ENCODE results near the gene RTTN. TPM values are rescaled to one million over a fixed set of nuclear protein-coding genes. Genes with fewer than 3 reads are reported as not detected.
"Not testable (repeated sequence)": the region's sequence is repeated elsewhere in the genome, so short reads cannot be mapped to it uniquely, and the experiment has no call there.

The RTTN gene
- total RNA-seq, 4 donors from 2014 or later = 10.8 to 58.1 (median 22.4) TPM

DNA sequence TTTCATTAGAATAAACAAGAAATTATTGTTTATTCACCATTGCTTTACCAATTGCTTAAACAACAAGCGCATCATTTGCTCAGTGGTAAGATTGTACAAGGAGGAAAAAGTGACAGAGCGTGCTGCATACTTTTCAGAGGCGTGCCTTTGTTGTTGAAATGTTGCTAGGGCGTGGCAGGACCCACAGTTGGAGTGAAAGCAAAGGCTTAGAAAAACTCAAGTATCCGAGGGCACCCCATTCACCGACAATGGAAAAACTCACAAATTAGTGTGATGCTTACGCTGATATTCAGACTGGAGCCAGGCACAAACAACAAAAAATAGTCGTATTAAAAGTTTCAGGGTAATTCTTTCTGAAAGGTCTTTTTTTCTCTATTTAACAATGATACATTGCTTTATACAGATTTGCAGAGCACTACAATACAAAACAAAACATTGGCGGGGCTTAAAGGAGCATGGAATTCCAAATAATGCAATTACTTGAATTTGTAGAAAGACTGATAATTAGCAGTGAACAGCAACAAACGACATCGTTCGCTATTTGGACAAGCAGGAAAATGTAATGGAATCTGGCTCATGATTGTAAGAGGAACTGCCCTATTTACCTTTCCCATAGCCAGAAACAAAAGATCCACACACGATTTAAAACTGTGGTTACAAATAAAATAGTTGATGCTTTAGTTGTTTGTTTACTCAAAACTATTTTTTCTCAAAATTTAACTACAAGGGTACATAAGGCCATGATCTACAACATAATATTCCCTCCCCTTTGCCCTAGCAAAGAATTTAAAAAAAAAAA is 37.8 kb upstream of the RTTN start:
- no peak overlapping the region for H3K27ac ChIP-seq
- no peaks in the 10 kb centered on the region for H3K36me3 ChIP-seq
- no peak for DNase-seq
- TF ChIP-seq, protein P1, sequence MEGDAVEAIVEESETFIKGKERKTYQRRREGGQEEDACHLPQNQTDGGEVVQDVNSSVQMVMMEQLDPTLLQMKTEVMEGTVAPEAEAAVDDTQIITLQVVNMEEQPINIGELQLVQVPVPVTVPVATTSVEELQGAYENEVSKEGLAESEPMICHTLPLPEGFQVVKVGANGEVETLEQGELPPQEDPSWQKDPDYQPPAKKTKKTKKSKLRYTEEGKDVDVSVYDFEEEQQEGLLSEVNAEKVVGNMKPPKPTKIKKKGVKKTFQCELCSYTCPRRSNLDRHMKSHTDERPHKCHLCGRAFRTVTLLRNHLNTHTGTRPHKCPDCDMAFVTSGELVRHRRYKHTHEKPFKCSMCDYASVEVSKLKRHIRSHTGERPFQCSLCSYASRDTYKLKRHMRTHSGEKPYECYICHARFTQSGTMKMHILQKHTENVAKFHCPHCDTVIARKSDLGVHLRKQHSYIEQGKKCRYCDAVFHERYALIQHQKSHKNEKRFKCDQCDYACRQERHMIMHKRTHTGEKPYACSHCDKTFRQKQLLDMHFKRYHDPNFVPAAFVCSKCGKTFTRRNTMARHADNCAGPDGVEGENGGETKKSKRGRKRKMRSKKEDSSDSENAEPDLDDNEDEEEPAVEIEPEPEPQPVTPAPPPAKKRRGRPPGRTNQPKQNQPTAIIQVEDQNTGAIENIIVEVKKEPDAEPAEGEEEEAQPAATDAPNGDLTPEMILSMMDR (IDR thresholded peaks at IDR 0.05) = no peak
- TF ChIP-seq POLR2A (IDR thresholded peaks at IDR 0.05) = no peak
- intact Hi-C loops (cut with DNase I; ENCODE audit: low total_unique reads) = no loop called here
- no peak overlapping the region for H3K4me3 ChIP-seq
- H3K27me3 ChIP-seq = no peaks in the 10 kb centered on the region
- H3K4me1 ChIP-seq = no peaks in the 10 kb centered on the region
- no peaks in the 10 kb centered on the region for H3K9me3 ChIP-seq

- H3K27me3 ChIP-seq; H3K4me3 ChIP-seq; H3K27ac ChIP-seq; H3K36me3 ChIP-seq; H3K4me1 ChIP-seq; intact Hi-C loops (cut with DNase I; ENCODE audit: low total_unique reads); DNase-seq; H3K9me3 ChIP-seq: not testable (repeated sequence)
Observed at GRCh38 chr18:70236921-70237320, 31.4 kb upstream of the RTTN start.

DNA sequence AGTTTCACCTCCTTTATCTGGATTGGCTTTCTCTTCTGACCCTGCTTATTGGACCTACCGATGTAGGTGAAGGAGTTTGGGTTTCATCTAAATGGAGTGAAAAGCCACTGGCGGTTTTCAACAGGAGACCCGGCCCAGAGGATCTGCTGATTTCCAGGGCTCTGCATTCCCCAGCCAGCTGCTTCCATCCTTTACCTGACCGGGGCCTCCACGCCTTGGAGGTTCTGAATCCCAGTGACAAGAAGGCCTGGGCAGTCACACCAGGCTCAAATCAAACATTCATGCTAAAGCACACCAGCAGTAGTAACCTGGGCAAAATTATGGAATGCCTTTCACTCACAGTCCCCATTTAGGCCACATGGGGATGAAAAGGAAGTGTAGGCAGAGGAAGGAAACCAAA is 30.0 kb upstream of the RTTN start:
- Histone ChIP-seq H3K36me3 (no peaks in the 10 kb centered on the region), H3K27me3 (no peaks in the 10 kb centered on the region), H3K4me1 (no peaks in the 10 kb centered on the region), H3K27ac (peak overlapping the region in 1 of 2 donors; percentile 33), H3K4me3 (no peak overlapping the region), H3K9me3 (no peaks in the 10 kb centered on the region)
- no peak for TF ChIP-seq POLR2A (IDR thresholded peaks at IDR 0.05)
- TF ChIP-seq, protein P1 (IDR thresholded peaks at IDR 0.05) = no peak
- no peak for DNase-seq
- intact Hi-C loops (cut with DNase I; ENCODE audit: low total_unique reads) = no loop called here

DNA sequence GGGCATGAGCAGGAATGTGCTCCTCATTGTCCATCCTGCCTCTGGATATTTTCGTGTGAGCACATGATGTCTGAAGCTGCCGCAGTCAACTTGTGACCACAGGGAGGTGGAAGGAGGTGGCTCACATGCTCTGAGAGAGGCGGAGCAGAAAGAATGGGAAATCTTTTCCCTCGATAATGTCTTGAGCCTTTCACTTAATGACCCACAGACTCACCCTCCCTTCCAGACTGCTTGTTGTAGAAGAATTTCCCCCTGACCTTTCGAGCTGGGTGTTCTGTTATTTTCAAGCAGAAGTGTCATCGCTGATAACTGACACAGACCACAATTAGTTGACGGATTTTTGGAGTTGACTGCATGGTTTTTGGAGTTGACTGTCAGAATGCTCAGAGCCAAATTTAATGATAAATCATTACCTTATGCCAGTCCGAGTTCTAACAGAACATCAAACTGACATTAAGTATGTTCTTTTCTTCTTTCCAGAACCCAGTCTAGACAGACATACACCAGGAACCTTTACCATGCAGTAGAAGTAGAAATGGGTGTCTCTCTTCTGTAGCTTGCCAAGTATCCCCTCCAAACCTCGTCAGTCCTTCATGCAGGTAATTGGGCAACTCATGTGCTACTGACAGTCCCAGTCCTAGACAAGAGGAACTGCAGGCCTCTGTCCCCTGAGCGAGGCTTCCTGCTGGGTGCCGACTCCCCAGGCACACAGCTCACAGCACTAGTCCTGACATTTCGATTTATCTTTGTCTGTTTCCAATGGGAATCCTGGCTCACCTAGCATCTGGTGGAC is 29.4 kb upstream of the RTTN start:
- Histone ChIP-seq H3K27ac (peak overlapping the region in 1 of 2 donors; percentile 33), H3K9me3 (no peaks in the 10 kb centered on the region), H3K4me3 (no peak overlapping the region), H3K27me3 (no peaks in the 10 kb centered on the region), H3K36me3 (no peaks in the 10 kb centered on the region), H3K4me1 (no peaks in the 10 kb centered on the region)
- intact Hi-C loops (cut with DNase I; ENCODE audit: low total_unique reads) = no loop called here
- no peak for DNase-seq
- TF ChIP-seq, protein P1 (IDR thresholded peaks at IDR 0.05) = no peak
- TF ChIP-seq POLR2A (IDR thresholded peaks at IDR 0.05) = no peak

DNA sequence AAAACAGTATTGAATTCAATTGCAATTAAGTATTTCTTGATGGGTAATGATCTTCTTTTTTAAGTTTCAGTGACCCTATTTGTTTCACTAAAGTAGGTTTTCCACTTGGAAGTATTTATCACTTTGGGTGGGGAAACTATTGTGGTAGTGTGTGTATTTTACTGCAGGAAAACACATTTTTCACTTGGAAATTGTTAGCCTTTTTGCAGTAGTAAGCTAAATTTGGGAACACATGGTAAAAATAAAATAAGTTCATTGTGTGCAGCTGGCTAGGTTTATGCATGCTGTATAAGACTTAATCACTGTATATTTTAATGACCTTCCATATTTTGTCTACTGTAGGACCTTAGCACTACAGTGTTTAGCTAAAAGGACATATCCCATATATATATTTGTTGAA is 28.5 kb upstream of the RTTN start:
- peak overlapping the region in 1 of 2 donors; percentile 27 for H3K27ac ChIP-seq
- H3K4me1 ChIP-seq = no peaks in the 10 kb centered on the region
- no peak for TF ChIP-seq POLR2A (IDR thresholded peaks at IDR 0.05)
- no peak for DNase-seq
- H3K9me3 ChIP-seq = no peaks in the 10 kb centered on the region
- no peak overlapping the region for H3K4me3 ChIP-seq
- H3K36me3 ChIP-seq = no peaks in the 10 kb centered on the region
- intact Hi-C loops (cut with DNase I; ENCODE audit: low total_unique reads) = no loop called here
- H3K27me3 ChIP-seq = no peaks in the 10 kb centered on the region

GRCh38 chr18:70232261-70232660 is 26.8 kb upstream of the RTTN start:
- DNase-seq = no peak
- Histone ChIP-seq H3K4me3 (no peak overlapping the region), H3K9me3 (peaks cover 0 to 3% of the 10 kb centered on the region in 2 donors), H3K4me1 (no peaks in the 10 kb centered on the region), H3K27ac (no peak overlapping the region), H3K36me3 (no peaks in the 10 kb centered on the region), H3K27me3 (no peaks in the 10 kb centered on the region)
- intact Hi-C loops (cut with DNase I; ENCODE audit: low total_unique reads) = no loop called here
- no peak for TF ChIP-seq POLR2A (IDR thresholded peaks at IDR 0.05)
- TF ChIP-seq, protein P1 (IDR thresholded peaks at IDR 0.05) = no peak

All from uterus (tissue), 4 donors.